Right atrium auricular region (tissue), 2 donors: ENCODE results near the gene CEP112. TPM values are rescaled to one million over a fixed set of nuclear protein-coding genes. Genes with fewer than 3 reads are reported as not detected.

ENCODE experiments used
- DNase-seq: peaks from one replicate; pipeline ENCODE4 v3.0.0-alpha.2; 2019; ENCODE audit warnings: low spot score
- H3K27ac ChIP-seq, 2 donors: fragments of 200-600 bp; sonication (generic); 1 replicate in 1 of 2; 2 replicates in 1 of 2; pipeline ENCODE4 v1.5.1; 2016 to 2019
- H3K27me3 ChIP-seq, 2 donors: fragments of 200-600 bp; sonication (generic); one replicate each; pipeline versions ENCODE4 v1.5.1 to v1.6.0; 2017 to 2019
- H3K36me3 ChIP-seq: fragments of 200-600 bp; sonication (generic); one replicate; pipeline ENCODE4 v1.5.1; 2016
- H3K4me1 ChIP-seq, 2 donors: fragments of 200-600 bp; sonication (generic); one replicate each; pipeline versions ENCODE4 v1.5.1 to v1.6.0; 2017 to 2019
- H3K4me3 ChIP-seq, 2 donors: fragments of 200-600 bp; sonication (generic); 1 replicate in 1 of 2; 2 replicates in 1 of 2; pipeline ENCODE4 v1.5.1; 2017 to 2019; ENCODE audit warnings: mild to moderate bottlenecking in 1 of 2, moderate library complexity in 1 of 2
- H3K9me3 ChIP-seq, 2 donors: fragments of 200-600 bp; sonication (generic); one replicate each; pipeline ENCODE4 v1.5.1; 2019
- CTCF ChIP-seq, 2 donors: fragments of 200-600 bp; sonication (generic); IDR thresholded peaks; one replicate each; pipeline ENCODE4 v1.5.1; 2019; ENCODE audit warnings: antibody characterized with exemption in 2 of 2
- total RNA-seq, 2 donors: library from RNA; depleted of rRNA; stranded (reverse); fragments of >200 nt; gene quantifications; one replicate each; pipeline ENCODE4 v1.1.0, GENCODE V29; 2016

The CEP112 gene
- total RNA-seq, 2 donors from 2014 or later = 8.1 to 11.2 TPM

DNA sequence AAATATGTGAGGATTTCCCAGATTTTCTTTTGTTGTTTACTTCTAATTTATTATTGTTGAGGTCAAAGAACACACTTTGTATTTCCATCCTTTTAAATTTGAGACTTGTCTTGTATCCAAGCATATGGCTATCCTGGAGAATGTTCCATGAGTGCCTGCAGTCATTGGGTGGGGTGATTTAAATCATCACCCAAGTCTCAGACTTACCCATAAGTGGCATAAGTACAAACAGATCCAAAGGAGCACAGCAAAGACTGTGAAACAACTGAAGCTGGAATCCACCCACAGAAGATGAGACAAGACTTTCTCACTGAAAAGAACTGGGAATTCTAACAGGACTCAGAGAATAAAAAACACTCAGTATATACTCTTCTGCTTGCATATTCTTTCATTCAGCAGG, 239.9 kb downstream of the CEP112 start:
- Histone ChIP-seq H3K27me3 (no peaks in the 10 kb centered on the region), H3K4me1 (no peaks in the 10 kb centered on the region), H3K9me3 (no peaks in the 10 kb centered on the region), H3K4me3 (no peak overlapping the region), H3K36me3 (no peaks in the 10 kb centered on the region), H3K27ac (no peak overlapping the region)
- TF ChIP-seq CTCF (IDR thresholded peaks at IDR 0.05) = no peak
- no peak for DNase-seq

GRCh38 chr17:65947831-65948230, 244.1 kb downstream of the CEP112 start:
- TF ChIP-seq CTCF (IDR thresholded peaks at IDR 0.05) = no peak
- no peaks in the 10 kb centered on the region for H3K4me1 ChIP-seq

GRCh38 chr17:65942592-65942991, 249.3 kb downstream of the CEP112 start:
- H3K9me3 ChIP-seq = peaks cover 0 to 11% of the 10 kb centered on the region in 2 donors
- no peak for TF ChIP-seq CTCF (IDR thresholded peaks at IDR 0.05)
- no peak for DNase-seq
- H3K27ac ChIP-seq = no peak overlapping the region
- H3K27me3 ChIP-seq = no peaks in the 10 kb centered on the region
- no peaks in the 10 kb centered on the region for H3K4me1 ChIP-seq
- no peak overlapping the region for H3K4me3 ChIP-seq
- H3K36me3 ChIP-seq = no peaks in the 10 kb centered on the region

More at GRCh38 chr17:65947831-65948230, 244.1 kb downstream of the CEP112 start:
- H3K27me3 ChIP-seq = no peaks in the 10 kb centered on the region
- no peaks in the 10 kb centered on the region for H3K36me3 ChIP-seq
- H3K4me3 ChIP-seq = no peak overlapping the region
- no peak for DNase-seq
- H3K27ac ChIP-seq = no peak overlapping the region
- peaks cover 0 to 5% of the 10 kb centered on the region in 2 donors for H3K9me3 ChIP-seq

GRCh38 chr17:65941356-65941899, 250.5 kb downstream of the CEP112 start:
- Histone ChIP-seq H3K9me3 (peaks cover 0 to 11% of the 10 kb centered on the region in 2 donors), H3K4me1 (no peaks in the 10 kb centered on the region), H3K27me3 (no peaks in the 10 kb centered on the region), H3K27ac (no peak overlapping the region), H3K4me3 (no peak overlapping the region), H3K36me3 (no peaks in the 10 kb centered on the region)
- TF ChIP-seq CTCF (IDR thresholded peaks at IDR 0.05) = peak in 1 of 2 donors; percentile 10
- DNase-seq = no peak

GRCh38 chr17:65936013-65936412, 255.9 kb downstream of the CEP112 start:
- H3K9me3 ChIP-seq = peaks cover 0 to 17% of the 10 kb centered on the region in 2 donors
- H3K4me3 ChIP-seq = no peak overlapping the region
- H3K36me3 ChIP-seq = no peaks in the 10 kb centered on the region
- DNase-seq = no peak
- H3K27me3 ChIP-seq = no peaks in the 10 kb centered on the region
- H3K27ac ChIP-seq = no peak overlapping the region
- H3K4me1 ChIP-seq = no peaks in the 10 kb centered on the region
- no peak for TF ChIP-seq CTCF (IDR thresholded peaks at IDR 0.05)

DNA sequence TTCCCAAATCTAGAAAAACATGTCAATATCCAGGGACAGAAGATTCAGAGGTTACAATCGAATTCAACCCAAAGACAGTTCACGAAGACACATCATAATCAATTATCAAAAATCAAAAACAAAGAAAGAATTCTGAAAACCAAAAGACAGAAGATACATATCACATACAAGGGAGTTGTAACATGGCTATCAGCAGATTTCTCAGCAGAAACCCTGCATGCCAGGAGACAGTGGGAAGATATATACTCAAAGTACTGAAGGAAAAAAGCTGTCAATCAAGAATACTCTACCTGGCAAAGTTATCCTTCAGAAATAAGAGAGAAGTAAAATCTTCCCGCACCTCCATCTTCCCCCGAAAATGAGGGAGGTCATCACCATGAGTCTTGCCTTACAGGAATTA, 258.6 kb downstream of the CEP112 start:
- H3K9me3 ChIP-seq = peaks cover 0 to 11% of the 10 kb centered on the region in 2 donors
- no peaks in the 10 kb centered on the region for H3K4me1 ChIP-seq
- no peaks in the 10 kb centered on the region for H3K27me3 ChIP-seq
- DNase-seq = no peak
- no peak overlapping the region for H3K4me3 ChIP-seq
- no peak for TF ChIP-seq CTCF (IDR thresholded peaks at IDR 0.05)
- no peaks in the 10 kb centered on the region for H3K36me3 ChIP-seq
- H3K27ac ChIP-seq = no peak overlapping the region
